Endodermal cell (in vitro differentiated cells): ENCODE data around the gene TXNL1. TPM values are rescaled to one million over a fixed set of nuclear protein-coding genes. Genes with fewer than 3 reads are reported as not detected.

Source experiments
- DNase-seq: peaks from one replicate; pipeline ENCODE4 v3.0.0-alpha.2; 2017
- H3K27ac ChIP-seq: 2 replicates; pipeline ENCODE4 v1.5.1; 2013; ENCODE audit warnings: mild to moderate bottlenecking, low read depth, low read length, moderate library complexity
- H3K27me3 ChIP-seq: 2 replicates; pipeline ENCODE4 v1.6.1; 2013; ENCODE audit warnings: mild to moderate bottlenecking, low read length, moderate library complexity; ENCODE audit not compliant: insufficient read depth, control insufficient read depth, poor library complexity, severe bottlenecking
- H3K36me3 ChIP-seq: 2 replicates; pipeline ENCODE4 v1.7.0; 2013; ENCODE audit warnings: mild to moderate bottlenecking, low read length, moderate library complexity; ENCODE audit not compliant: control insufficient read depth, insufficient read depth
- H3K4me1 ChIP-seq: one replicate; pipeline ENCODE4 v1.7.0; 2013; ENCODE audit warnings: low read length; ENCODE audit not compliant: control insufficient read depth, insufficient read depth
- H3K4me3 ChIP-seq: 2 replicates; pipeline ENCODE4 v1.5.1; 2013; ENCODE audit warnings: mild to moderate bottlenecking, low read length, moderate library complexity
- H3K9ac ChIP-seq: 2 replicates; pipeline ENCODE4 v1.6.1; 2013; ENCODE audit warnings: mild to moderate bottlenecking, low read length, moderate library complexity; ENCODE audit not compliant: poor library complexity, severe bottlenecking; ENCODE audit errors: extremely low read depth
- H3K9me3 ChIP-seq: 2 replicates; pipeline ENCODE4 v1.6.1; 2013; ENCODE audit warnings: mild to moderate bottlenecking, low read length, moderate library complexity; ENCODE audit not compliant: control insufficient read depth
- H3K27ac Mint-ChIP-seq: 2 replicates; pipeline ENCODE4 v1.8.0; 2020; ENCODE audit warnings: mixed read lengths
- H3K27me3 Mint-ChIP-seq: 2 replicates; pipeline ENCODE4 v1.8.0; 2021; ENCODE audit warnings: mild to moderate bottlenecking, mixed read lengths; ENCODE audit not compliant: insufficient read depth
- H3K36me3 Mint-ChIP-seq: 2 replicates; pipeline ENCODE4 v1.8.0; 2020; ENCODE audit warnings: low read depth, mixed read lengths
- H3K4me1 Mint-ChIP-seq: 2 replicates; pipeline ENCODE4 v1.8.0; 2020; ENCODE audit warnings: mixed read lengths
- H3K4me3 Mint-ChIP-seq: 2 replicates; pipeline ENCODE4 v1.8.0; 2020; ENCODE audit warnings: mild to moderate bottlenecking, moderate library complexity, mixed read lengths
- H3K9me3 Mint-ChIP-seq: 2 replicates; pipeline ENCODE4 v1.8.0; 2020; ENCODE audit warnings: mild to moderate bottlenecking, mixed read lengths
- CTCF ChIP-seq: fragments of 200-600 bp; sonication (generic); conservative IDR thresholded peaks from 2 replicates; pipeline ENCODE4 v1.5.0; 2021; ENCODE audit warnings: antibody characterized with exemption, mild to moderate bottlenecking
- WGBS, 2 experiments: methylation state at CpG; one replicate each; pipeline versions ENCODE4 v1.1.5 to v1.1.7; 2013; ENCODE audit warnings: missing lambda C conversion rate in 2 of 2, mixed read lengths in 1 of 2; ENCODE audit not compliant: insufficient coverage in 1 of 2, insufficient read length in 1 of 2; 5-methylcytosine and 5-hydroxymethylcytosine counted together
- total RNA-seq, 2 donors: library from RNA; stranded (reverse); fragmentation: NEBNext Ultra II Directional in 1 of 2; extraction: Animal tissue kit (Norgen Biotek cat#: 25700) in 1 of 2; gene quantifications; 2 replicates in 1 of 2; 3 replicates in 1 of 2; pipeline ENCODE4 v1.2.1, GENCODE V29; 2021

TXNL1 gene
- total RNA-seq, 2 donors from 2014 or later, result 69.6 to 77.0 TPM

DNA sequence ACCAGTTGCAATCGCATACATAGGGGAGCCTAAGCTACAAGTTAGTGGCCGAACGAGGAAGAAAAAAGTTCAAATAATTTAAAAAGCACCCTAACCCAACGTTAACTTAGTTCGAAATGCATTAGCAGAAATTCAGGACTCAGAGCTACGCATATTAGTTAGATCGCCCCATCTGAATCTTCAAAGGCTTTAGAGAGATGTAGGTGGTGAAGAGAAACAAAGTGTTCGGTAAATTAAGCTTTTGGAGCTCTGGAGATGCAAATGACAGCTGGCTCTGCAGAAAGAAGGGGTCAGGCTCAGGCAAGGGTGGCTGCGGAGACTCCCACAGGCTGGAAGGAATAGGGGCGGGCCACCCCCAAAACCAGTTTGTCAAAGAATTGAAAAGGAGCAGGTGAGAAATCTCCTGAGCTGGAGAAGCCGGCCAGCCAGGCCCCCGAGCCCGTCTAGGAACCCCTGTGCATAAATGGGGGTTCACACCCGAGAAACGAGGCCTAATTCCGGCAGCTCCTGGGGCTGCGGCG, 621 bp downstream of the TXNL1 start:
- peak overlapping the region; percentile 98 for H3K4me3 ChIP-seq
- Mint-ChIP-seq H3K27me3 (no peaks in the 10 kb centered on the region), H3K36me3 (peaks cover 21% of the 10 kb centered on the region), H3K4me1 (peaks cover 9% of the 10 kb centered on the region), H3K27ac (peak overlapping the region; percentile 100), H3K9me3 (peaks cover 5% of the 10 kb centered on the region), H3K4me3 (peak overlapping the region; percentile 100)
- peaks cover 2% of the 10 kb centered on the region for H3K4me1 ChIP-seq
- TF ChIP-seq CTCF, result no peak
- DNase-seq, result peak; percentile 59
- H3K9ac ChIP-seq, result peak overlapping the region; percentile 97
- peak overlapping the region; percentile 95 for H3K27ac ChIP-seq
- peaks cover 21% of the 10 kb centered on the region for H3K36me3 ChIP-seq
- H3K27me3 ChIP-seq, result peaks cover 5% of the 10 kb centered on the region
- WGBS, 2 experiments, result 2% methylated on average over 14 to 18 of the region's 18 CpGs
- H3K9me3 ChIP-seq, result no peaks in the 10 kb centered on the region

GRCh38 chr18:56637176-56637575, 1.2 kb downstream of the TXNL1 start:
- H3K27me3 Mint-ChIP-seq, result no peaks in the 10 kb centered on the region
- H3K27ac ChIP-seq, result no peak overlapping the region

DNA sequence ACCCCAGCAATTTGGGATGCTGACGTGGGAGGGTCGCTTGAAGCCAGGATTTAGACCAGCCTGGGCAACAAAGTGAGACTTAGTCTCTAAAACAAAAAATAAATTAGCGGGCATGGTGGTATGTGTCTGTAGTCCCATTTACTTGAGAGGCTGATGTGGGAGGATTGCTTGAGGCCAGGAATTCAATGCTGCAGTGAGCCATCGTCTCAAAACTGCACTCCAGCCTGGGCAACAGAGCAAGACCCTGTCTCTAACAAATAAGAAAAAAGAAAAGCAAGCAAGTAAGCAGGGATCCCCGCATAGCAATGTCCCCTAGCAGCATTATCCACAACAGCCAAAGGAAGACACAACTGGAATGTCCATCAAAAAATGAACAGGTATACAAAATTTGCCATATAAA, 3.4 kb downstream of the TXNL1 start:
- Histone ChIP-seq H3K27me3 (no peaks in the 10 kb centered on the region), H3K4me3 (no peak overlapping the region), H3K9me3 (no peaks in the 10 kb centered on the region), H3K4me1 (peaks cover 5% of the 10 kb centered on the region), H3K36me3 (peaks cover 36% of the 10 kb centered on the region), H3K27ac (no peak overlapping the region), H3K9ac (no peak overlapping the region)
- peaks cover 19% of the 10 kb centered on the region for H3K4me1 Mint-ChIP-seq
- no peak for DNase-seq
- H3K36me3 Mint-ChIP-seq, result peaks cover 39% of the 10 kb centered on the region
- no peak overlapping the region for H3K4me3 Mint-ChIP-seq
- WGBS, 2 experiments, result 96 to 97% methylated on average over 4 of the region's 5 CpGs
- no peaks in the 10 kb centered on the region for H3K27me3 Mint-ChIP-seq
- peaks cover 5% of the 10 kb centered on the region for H3K9me3 Mint-ChIP-seq
- TF ChIP-seq CTCF, result no peak
- H3K27ac Mint-ChIP-seq, result no peak overlapping the region

More at GRCh38 chr18:56637176-56637575, 1.2 kb downstream of the TXNL1 start:
- 11 to 25% methylated on average over 4 to 8 of the region's 8 CpGs for WGBS, 2 experiments
- Mint-ChIP-seq H3K9me3 (peaks cover 5% of the 10 kb centered on the region), H3K36me3 (peaks cover 27% of the 10 kb centered on the region), H3K4me1 (peaks cover 15% of the 10 kb centered on the region), H3K4me3 (peak overlapping the region; percentile 100), H3K27ac (peak overlapping the region; percentile 100)
- no peak for TF ChIP-seq CTCF
- Histone ChIP-seq H3K4me3 (peak overlapping the region; percentile 98), H3K9me3 (no peaks in the 10 kb centered on the region), H3K9ac (peak overlapping the region; percentile 97), H3K36me3 (peaks cover 25% of the 10 kb centered on the region), H3K4me1 (peaks cover 4% of the 10 kb centered on the region), H3K27me3 (peaks cover 5% of the 10 kb centered on the region)
- DNase-seq, result no peak
